DMS153 (cell line): Measurements from ENCODE around the gene SEMA3F.

Experiments
- DNase-seq: peaks from one replicate; lab custom pipeline; 2025; lab: John Stamatoyannopoulos, UW

The SEMA3F gene

GRCh38 chr3:50132421-50133282 lies 22.5 kb upstream of the SEMA3F start:
- DNase-seq = no peak

DNA sequence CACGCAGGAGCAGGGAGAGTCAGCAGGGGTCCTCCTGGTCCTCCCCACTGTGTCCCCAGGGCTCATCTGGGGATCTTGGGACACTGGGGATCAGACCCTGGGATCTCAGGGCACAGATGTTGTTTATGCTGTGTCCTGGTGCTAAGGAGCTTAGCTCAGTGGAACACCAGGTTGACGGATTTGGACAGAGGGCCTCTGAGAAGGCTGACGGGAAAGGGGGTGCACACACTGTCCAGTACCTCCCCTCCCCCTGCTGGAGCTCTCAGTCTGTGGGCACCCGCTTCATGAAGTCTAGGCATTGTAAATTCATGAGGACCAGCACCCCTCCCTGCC lies 21.9 kb upstream of the SEMA3F start:
- no peak for DNase-seq

DNA sequence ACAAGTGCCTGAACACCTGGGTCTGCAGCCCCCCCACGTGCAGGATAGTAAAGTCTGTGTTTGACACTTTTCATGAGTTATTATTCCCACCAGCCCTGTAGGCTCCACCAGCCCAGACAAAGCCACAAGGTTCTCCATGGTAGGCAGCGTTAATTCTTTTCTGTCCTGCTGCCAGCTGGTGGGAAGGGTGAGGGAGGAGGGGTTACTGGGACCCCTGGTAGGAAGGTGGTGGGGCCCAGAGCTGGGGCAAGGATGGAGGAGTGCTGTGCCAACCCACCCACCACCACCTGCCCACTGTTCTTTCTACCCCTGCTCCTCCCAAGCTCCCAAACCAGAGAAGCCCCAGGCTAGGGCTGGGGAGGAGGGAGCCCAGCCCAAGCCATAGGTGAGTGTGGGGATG lies 20.8 kb upstream of the SEMA3F start:
- no peak for DNase-seq

DNA sequence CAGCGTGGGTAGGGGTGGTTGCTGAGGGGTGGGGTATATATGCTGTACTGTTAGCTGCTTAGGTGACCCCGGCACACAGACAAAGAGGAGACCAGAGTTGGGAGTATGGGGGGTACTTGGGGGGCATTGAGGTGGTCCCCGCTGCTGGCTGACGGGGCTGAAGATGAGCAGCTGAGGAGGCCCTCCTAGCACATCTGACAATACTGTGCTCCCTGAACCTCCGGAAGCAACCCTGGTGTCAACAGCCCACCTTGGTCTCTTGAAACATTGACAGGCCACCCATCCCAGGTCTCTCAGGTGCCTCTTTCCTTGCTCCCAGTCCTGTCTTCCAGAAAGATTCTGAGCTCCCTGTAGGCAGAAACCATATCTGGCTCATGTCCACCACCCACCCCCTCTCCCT lies 19.2 kb upstream of the SEMA3F start:
- DNase-seq = no peak

DNA sequence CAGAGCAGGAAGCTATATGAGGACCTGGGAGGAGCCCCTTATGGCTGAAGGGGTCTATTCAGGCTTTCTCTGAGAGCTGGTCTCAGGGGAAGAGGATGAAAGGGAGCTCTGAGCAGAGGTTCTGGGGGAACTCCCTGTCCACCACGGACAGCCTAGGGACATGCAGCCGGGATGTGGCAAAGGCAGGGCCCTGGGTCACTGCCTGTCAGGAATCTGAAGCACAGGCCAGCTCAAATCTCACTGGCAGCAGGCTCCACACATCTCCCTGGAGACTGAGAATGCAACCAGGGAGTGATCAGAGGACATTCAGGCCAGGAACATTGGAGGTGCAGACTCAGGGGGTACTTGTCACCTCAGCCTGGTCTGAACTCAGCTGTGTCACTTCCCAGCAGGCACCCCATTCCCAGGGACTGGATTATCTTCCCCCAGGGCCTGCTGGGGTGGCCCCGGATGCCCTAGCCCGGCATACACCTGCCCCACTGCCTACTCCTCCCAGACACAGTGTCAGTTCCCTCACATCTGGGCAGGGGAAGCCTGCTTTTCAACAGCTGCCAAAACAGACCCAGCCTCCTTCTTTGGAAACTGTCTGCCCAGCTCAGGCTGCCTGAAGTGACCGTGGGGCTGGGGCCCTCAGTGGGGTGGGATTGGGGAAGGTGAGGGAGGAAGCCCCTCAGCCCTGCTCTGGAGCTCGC lies 18.3 kb upstream of the SEMA3F start:
- DNase-seq = no peak

DNA sequence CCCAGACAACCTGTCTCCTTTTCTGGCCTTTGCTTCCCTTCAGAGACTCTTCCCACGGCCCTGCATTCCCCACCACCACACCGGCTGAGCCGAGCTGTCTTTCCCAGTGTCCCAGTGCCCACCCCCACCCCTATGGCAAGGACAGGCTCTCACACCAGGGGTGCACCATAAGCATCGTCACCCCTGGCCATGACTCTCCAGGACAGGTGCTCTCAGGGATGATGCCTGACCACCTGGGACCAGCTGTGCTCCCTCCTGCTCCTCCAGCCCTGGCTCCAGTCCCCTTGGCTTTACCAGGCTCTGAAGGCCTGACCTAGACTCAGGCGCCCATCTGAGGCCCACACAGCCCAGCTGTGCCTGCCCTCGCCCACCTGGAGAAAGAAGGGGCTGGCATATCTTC lies 17.6 kb upstream of the SEMA3F start:
- no peak for DNase-seq

- DNase-seq = no peak
These were observed 16.6 kb upstream of the SEMA3F start for GRCh38 chr3:50138266-50139200.

- DNase-seq = no peak
These were observed 15.8 kb upstream of the SEMA3F start for GRCh38 chr3:50139308-50139707.

GRCh38 chr3:50139718-50140423 lies 15.3 kb upstream of the SEMA3F start:
- DNase-seq = no peak

GRCh38 chr3:50140990-50141389 lies 14.1 kb upstream of the SEMA3F start:
- DNase-seq = no peak

DNA sequence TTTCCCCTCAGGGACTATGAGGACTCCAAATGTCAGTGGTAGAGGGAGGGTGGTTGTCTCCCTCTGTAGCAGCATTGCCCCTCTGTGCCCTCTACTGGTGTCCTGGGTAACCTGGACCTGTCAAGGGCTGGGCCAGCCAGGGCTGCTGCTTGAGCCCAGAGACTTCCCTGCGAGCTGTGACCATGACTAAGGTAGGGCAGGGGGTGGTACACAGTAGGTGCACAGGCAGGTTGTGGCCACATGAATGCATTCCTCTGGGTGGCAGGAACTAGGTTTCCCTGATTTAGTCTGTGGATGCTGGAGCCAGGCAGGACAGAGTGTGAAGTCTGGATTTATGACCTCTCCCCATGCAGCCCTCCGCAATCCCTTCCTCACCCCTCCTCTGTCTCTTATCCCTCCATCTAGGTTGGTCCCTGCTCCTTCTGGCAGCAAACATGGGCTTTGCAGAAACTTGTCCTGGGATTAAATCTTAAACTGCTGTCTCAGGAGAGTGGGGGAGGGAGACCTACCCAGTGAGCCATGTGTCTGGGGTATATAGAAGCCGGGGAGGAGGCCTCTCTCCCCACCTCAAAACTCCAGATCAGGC lies 8.7 kb upstream of the SEMA3F start:
- no peak for DNase-seq

- no peak for DNase-seq
These were observed 8.1 kb upstream of the SEMA3F start for GRCh38 chr3:50147016-50147415.

GRCh38 chr3:50147447-50147846 lies 7.7 kb upstream of the SEMA3F start:
- no peak for DNase-seq

DNA sequence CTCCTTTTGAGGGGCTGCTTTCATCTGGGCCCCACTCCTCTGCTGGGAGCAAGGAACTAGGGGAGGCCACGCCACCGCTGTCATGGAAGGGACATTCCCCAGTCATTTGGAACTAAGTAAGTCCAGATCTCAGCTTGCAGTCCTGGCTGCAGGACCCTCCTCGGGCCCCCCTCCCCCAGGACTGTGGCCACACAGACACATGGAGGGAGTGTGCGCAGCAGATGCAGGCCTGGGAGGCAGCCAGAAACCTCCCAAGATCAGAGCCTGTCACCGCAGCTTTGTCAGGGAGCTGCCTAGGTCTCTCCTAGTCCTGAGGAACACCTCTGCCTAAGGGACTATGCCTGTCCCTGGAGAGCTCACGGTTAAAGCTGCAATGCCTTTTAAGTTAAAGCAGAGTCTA lies 7.3 kb upstream of the SEMA3F start:
- no peak for DNase-seq

DNA sequence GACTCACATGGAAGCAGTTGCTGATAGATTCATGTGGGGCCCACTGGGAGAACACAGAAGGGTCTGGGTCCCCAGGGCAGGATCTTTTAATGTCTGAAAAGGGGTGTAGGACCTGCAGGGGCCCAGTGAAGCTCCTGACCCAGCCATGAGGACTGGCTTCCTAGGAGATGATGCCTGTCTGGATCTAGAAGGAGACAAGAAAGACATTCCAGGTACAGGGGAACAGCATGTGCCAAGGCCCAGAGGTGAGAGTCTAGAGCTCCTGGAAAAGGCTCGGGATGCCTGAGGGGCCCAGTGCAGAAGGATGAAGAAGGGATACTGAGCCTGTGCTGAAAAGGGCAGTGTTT lies 4.7 kb upstream of the SEMA3F start:
- no peak for DNase-seq

GRCh38 chr3:50150863-50151686 lies 4.0 kb upstream of the SEMA3F start:
- no peak for DNase-seq

- no peak for DNase-seq
These were observed 3.4 kb upstream of the SEMA3F start for GRCh38 chr3:50151728-50152127.

- DNase-seq = no peak
These were observed 1.2 kb upstream of the SEMA3F start for GRCh38 chr3:50153782-50154475.

- no peak for DNase-seq
These were observed 666 bp upstream of the SEMA3F start for GRCh38 chr3:50154476-50154839.

- DNase-seq = no peak
These were observed 361 bp downstream of the SEMA3F start for GRCh38 chr3:50155491-50155878.
